ENCODE data around the gene MT1F.

DNA sequence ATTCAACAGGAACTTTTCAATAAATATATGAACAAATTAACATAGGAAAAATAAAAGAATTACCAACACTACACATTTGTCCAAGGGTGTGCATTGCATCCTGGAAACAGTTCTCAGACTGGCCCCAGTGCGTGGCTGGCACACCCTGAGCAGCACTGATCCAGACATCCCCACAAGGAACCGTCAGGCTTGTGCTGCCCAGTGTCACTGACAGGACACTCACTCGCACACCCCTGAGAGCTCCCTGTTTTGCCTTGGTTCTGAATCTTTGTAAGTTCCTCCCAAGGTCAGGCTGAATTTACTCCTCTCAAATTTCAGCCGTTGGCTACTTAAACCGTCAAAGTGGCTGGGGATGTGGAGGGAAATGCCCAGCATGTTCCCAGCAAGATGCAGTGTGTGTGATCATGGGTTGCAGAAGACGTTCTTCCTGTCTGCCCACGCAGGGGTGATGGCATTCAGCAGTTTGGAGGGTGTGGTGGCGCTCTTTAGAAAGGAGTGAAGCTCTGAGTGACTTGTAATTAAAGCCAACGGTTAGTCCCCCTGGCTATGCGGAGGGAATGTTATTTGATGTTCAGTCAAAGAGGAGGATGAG is 47.6 kb upstream of the MT1F start:
- TF ChIP-seq, protein P1, sequence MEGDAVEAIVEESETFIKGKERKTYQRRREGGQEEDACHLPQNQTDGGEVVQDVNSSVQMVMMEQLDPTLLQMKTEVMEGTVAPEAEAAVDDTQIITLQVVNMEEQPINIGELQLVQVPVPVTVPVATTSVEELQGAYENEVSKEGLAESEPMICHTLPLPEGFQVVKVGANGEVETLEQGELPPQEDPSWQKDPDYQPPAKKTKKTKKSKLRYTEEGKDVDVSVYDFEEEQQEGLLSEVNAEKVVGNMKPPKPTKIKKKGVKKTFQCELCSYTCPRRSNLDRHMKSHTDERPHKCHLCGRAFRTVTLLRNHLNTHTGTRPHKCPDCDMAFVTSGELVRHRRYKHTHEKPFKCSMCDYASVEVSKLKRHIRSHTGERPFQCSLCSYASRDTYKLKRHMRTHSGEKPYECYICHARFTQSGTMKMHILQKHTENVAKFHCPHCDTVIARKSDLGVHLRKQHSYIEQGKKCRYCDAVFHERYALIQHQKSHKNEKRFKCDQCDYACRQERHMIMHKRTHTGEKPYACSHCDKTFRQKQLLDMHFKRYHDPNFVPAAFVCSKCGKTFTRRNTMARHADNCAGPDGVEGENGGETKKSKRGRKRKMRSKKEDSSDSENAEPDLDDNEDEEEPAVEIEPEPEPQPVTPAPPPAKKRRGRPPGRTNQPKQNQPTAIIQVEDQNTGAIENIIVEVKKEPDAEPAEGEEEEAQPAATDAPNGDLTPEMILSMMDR (conservative IDR thresholded peaks at IDR 0.05; ENCODE audit: low read length) = no peak
- no peak for TF ChIP-seq EZH2phosphoT487 (IDR thresholded peaks at IDR 0.05; ENCODE audit: borderline replicate concordance)

Data from Loucy (cell line).